Uterus (tissue), 2 donors: Measurements from ENCODE around the gene PRR5L.

Experiments
- POLR2A ChIP-seq, 2 donors: fragments of 450-650 bp; IDR thresholded peaks; one replicate each; pipeline ENCODE4 v1.6.1; 2016; ENCODE audit warnings: antibody characterized with exemption in 2 of 2, mild to moderate bottlenecking in 1 of 2, moderate library complexity in 1 of 2
- TF ChIP-seq, protein P1 (sequence below), 4 experiments: fragments of 200-600 bp in 2 of 4; fragments of 450-650 bp in 2 of 4; sonication (generic) in 2 of 4; IDR thresholded peaks; one replicate each; pipeline ENCODE4 v1.5.1; 2016 to 2019; ENCODE audit warnings: antibody characterized with exemption in 4 of 4, mild to moderate bottlenecking in 2 of 4, moderate library complexity in 1 of 4

DNA sequence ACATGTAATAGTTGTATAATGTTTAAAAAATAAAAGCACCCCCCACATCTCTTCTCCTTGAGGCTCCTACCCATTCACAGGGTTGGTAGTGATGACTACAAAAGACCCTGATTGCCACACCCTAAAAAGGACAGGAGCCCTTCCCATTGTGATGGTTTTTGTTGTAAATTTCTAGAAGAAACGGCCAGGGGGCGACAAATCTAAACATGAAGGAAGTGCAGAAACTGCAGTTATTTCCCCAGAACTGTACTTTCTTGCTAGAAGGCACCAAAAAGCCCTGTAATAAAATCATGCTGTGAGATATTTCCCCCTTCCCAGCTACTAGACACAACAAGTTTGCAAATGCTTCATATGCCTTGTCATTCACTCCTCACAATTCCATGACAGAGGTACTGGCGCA is 10.8 kb downstream of the PRR5L start:
- TF ChIP-seq, protein P1, sequence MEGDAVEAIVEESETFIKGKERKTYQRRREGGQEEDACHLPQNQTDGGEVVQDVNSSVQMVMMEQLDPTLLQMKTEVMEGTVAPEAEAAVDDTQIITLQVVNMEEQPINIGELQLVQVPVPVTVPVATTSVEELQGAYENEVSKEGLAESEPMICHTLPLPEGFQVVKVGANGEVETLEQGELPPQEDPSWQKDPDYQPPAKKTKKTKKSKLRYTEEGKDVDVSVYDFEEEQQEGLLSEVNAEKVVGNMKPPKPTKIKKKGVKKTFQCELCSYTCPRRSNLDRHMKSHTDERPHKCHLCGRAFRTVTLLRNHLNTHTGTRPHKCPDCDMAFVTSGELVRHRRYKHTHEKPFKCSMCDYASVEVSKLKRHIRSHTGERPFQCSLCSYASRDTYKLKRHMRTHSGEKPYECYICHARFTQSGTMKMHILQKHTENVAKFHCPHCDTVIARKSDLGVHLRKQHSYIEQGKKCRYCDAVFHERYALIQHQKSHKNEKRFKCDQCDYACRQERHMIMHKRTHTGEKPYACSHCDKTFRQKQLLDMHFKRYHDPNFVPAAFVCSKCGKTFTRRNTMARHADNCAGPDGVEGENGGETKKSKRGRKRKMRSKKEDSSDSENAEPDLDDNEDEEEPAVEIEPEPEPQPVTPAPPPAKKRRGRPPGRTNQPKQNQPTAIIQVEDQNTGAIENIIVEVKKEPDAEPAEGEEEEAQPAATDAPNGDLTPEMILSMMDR (IDR thresholded peaks at IDR 0.05): peak in 3 of 4 experiments; percentile 7 to 47 (median 22)
- no peak for TF ChIP-seq POLR2A (IDR thresholded peaks at IDR 0.05)
